LNCaP clone FGC (cell line): Measurements from ENCODE around the gene USP47.

Experiments
- DNase-seq: peaks from one replicate; pipeline ENCODE4 v3.0.0-alpha.2; 2011; ENCODE audit warnings: low read depth
- H3K4me3 ChIP-seq: 2 replicates; pipeline ENCODE4 v1.5.1; 2011; ENCODE audit warnings: mild to moderate bottlenecking, low read depth, low read length, control low read depth
- TF ChIP-seq, protein P1 (sequence below): IDR thresholded peaks from 2 replicates; pipeline ENCODE4 v1.5.1; 2012; ENCODE audit warnings: mild to moderate bottlenecking; ENCODE audit not compliant: control insufficient read depth, insufficient read depth; ENCODE audit errors: extremely low read depth

Gene USP47

DNA sequence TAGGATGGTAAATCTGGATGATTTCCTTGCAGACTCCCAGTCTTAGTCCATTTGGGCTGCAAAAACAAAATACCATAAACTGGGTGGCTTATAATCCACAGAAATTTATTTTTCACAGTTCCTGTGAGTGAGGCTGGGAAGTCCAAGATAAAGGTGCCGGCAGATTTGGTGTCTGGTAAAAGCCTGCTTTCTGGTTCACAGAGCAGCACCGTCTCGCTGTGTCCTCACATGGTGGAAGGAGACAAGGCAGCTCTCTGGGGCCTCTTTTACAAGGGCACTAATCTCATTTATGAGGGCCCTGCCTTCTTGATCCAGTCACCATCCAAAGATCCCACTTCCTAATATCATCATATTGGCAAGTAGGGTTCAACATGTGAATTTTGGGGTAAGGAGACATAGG is 8.9 kb downstream of the USP47 start:
- no peak overlapping the region for H3K4me3 ChIP-seq
- TF ChIP-seq, protein P1, sequence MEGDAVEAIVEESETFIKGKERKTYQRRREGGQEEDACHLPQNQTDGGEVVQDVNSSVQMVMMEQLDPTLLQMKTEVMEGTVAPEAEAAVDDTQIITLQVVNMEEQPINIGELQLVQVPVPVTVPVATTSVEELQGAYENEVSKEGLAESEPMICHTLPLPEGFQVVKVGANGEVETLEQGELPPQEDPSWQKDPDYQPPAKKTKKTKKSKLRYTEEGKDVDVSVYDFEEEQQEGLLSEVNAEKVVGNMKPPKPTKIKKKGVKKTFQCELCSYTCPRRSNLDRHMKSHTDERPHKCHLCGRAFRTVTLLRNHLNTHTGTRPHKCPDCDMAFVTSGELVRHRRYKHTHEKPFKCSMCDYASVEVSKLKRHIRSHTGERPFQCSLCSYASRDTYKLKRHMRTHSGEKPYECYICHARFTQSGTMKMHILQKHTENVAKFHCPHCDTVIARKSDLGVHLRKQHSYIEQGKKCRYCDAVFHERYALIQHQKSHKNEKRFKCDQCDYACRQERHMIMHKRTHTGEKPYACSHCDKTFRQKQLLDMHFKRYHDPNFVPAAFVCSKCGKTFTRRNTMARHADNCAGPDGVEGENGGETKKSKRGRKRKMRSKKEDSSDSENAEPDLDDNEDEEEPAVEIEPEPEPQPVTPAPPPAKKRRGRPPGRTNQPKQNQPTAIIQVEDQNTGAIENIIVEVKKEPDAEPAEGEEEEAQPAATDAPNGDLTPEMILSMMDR, result no peak
- no peak for DNase-seq

DNA sequence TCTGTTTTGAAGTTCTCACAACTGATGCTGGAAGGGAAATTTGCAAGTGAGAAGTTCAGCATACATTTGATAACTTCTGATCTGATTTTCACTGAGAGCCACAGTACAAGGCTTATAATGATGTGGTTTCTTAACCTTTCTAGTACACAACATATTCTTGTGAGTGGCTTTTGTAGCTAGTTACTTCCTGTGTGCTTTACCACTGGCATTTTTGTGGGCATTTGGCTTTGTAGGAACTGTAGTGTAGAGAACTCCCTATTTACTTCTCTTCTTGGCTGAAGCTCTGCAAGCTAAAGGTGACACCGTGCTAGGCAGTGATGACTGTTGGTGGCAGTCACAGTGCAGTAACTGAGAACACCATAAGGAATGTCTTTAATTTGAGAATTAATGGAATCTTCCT is 14.9 kb downstream of the USP47 start:
- no peak overlapping the region for H3K4me3 ChIP-seq
- TF ChIP-seq, protein P1, result no peak
- DNase-seq, result no peak

DNA sequence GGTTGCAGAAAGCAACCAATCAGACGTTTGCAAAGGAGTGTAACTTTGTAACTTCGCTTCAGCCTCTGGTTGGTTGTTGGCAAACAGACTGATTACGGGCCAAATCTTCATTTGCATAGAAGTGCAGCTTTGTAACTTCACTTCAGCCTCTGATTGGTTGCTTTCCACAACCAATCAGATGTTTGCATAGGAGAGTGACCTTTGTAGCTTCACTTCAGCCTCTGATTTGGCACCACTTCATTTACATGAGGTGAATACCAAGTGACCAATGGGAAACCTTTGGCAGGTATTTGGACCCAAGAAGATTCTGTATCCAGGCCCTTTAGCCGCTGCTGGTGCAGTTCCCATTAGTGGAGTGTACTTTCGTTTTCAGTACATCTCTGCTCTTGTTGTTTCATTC is 16.0 kb downstream of the USP47 start:
- no peak for DNase-seq
- TF ChIP-seq, protein P1, result no peak
- no peak overlapping the region for H3K4me3 ChIP-seq

DNA sequence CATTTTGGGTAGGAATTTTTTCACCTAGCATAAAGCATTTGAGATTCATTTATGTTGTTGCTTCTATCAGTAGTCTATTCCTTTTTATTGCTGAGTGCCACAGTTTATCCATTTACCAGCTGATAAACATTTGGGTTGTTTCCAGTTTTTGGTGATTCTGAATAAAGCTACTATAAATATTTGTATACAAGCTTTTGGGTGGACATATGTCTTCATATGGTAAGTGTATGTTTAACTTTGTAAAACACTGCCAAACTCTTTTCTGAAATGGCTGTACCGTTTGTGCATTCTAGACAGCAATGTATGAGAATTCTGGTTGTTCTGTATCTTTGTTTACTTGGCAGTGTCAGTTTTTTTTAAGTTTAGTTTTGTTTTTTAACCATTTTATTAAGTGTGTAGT is 16.9 kb downstream of the USP47 start:
- H3K4me3 ChIP-seq, result no peak overlapping the region
- peak; percentile 63 for DNase-seq
- TF ChIP-seq, protein P1, result no peak

DNA sequence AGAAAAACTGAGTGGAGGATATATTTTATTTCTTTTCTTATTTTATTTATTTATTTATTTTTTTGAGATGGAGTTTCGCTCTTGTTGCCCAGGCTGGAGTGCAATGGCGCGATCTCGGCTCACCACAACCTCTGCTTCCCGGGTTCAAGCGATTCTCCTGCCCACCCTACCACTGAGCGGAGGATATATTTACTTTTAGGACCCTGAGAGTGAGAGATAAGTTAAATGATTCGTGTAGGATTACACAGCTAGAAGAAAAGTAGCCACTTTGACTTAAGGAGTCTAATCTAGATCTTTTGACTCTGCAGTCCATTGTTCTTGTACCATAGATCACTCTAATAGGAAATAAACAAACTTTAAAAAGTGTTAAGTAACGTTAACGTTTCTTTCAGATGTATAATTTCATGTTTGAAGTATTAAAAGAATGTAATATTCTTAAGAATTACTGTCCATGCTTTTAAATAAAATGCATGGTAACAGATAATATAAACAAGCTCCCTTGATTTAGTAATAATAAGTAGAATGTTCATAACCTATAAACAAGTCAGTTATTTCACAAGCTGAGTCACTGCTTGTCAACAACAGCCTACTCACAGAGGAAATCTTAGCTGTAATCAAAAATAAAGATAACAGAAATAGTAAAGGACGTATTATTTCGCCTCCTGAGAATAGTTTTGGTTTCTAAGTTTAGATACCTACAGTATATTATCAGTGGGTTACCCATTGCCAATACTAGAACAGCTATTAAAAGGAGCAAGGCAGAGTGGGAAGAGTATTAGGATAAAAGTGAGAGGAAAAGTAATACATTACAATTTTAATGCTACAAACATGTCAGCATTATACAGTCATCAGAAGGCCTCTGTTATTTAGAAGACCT is 18.6 kb downstream of the USP47 start:
- TF ChIP-seq, protein P1, result no peak
- no peak overlapping the region for H3K4me3 ChIP-seq
- no peak for DNase-seq

DNA sequence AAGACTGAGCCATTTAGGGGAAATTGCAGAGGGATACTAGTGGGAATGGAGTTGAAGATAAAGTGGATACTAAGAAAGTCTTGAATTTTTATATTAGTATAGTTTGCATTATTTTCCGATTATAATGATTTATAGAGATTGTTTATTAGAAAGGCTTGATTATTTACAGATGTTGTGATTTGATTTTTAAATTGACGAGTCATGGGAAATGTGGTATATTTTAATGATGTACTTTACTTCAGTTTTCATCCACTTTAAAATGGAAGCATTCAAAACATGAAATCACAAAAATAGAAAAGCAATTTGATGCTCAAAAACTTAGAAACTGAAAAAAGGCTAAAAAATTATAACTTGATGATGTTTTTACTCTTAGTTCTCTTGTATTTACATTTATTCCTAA is 21.2 kb downstream of the USP47 start:
- H3K4me3 ChIP-seq, result no peak overlapping the region
- DNase-seq, result no peak
- TF ChIP-seq, protein P1, result no peak

DNA sequence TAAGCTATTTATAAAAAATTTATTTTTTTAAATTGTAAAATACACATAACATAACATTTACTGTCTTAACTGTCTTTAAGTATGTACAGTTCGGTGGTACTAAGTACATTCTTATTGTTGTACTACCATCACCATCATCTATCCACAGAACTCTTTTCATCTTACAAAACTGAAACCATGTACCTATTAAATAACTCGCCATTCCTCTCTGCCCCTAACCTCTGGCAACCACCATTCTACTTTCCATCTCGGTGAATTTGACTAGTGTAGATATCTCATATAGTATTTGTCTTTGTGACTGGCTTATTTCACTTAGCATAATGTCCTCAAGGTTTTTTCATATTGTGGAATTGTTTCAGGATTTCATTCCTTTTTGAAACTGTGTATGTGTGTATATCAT is 22.6 kb downstream of the USP47 start:
- TF ChIP-seq, protein P1, result no peak
- DNase-seq, result no peak
- no peak overlapping the region for H3K4me3 ChIP-seq
